GM12878 (cell line): Measurements from ENCODE around the gene GLRX5. TPM values are rescaled to one million over a fixed set of nuclear protein-coding genes. Genes with fewer than 3 reads are reported as not detected.

Experiments used
- ATAC-seq: fragments of 200-7000 bp; cut with Tn5 transposase; 3 replicates; pipeline ENCODE4 v1.9.1; 2020; ENCODE audit warnings: mild to moderate bottlenecking, moderate library complexity
- BruUV-seq: library from RNA; stranded (reverse); fragments of 400-500 nt; replicated peaks from 2 replicates; lab custom pipeline; 2021; lab: Mats Ljungman, UMichigan
- CTCF ChIA-PET: fragments of 300-600 bp; sonication (Branson Sonifier 250); formaldehyde crosslinking; extraction: SDS; loops from one replicate; lab custom pipeline; 2021; ENCODE audit warnings: inconsistent platforms; lab: Yijun Ruan, JAX
- POLR2A ChIA-PET: fragments of 350-600 bp; formaldehyde crosslinking; extraction: SDS; loops from one replicate; lab custom pipeline; 2021; ENCODE audit warnings: inconsistent platforms; lab: Charles Lee
- RAD21 ChIA-PET: fragments of 300-600 bp; sonication (Branson Sonifier 250); formaldehyde crosslinking; loops from one replicate; lab custom pipeline; 2023; ENCODE audit warnings: antibody characterized with exemption; ENCODE audit not compliant: unreplicated experiment; lab: Charles Lee
- SMC1A ChIA-PET: fragments of 300-600 bp; sonication (Branson Sonifier 250); formaldehyde crosslinking; loops from one replicate; lab custom pipeline; 2023; ENCODE audit not compliant: unreplicated experiment, uncharacterized antibody; lab: Charles Lee
- DNase-seq: peaks from one replicate; pipeline ENCODE4 v3.0.0-alpha.2; 2011; ENCODE audit warnings: low read depth, low spot score
- FAIRE-seq: peaks from 3 replicates; lab custom pipeline; 2011; peaks lifted over from hg19 to GRCh38; lab: Jason Lieb, UNC
- H2AFZ ChIP-seq: 2 replicates; pipeline ENCODE4 v1.6.0; 2011; ENCODE audit warnings: low read depth, low read length, control low read depth; ENCODE audit not compliant: control insufficient read depth
- H3K27ac ChIP-seq: 2 replicates; pipeline ENCODE4 v1.5.1; 2011; ENCODE audit warnings: control low read depth; ENCODE audit not compliant: control insufficient read depth, insufficient read depth
- H3K27me3 ChIP-seq, 2 experiments: replicated peaks in 1 of 2; 2 replicates each; pipeline versions ENCODE4 v1.6.0 to v1.6.1; 2011; ENCODE audit warnings: low read length in 1 of 2; ENCODE audit not compliant: control insufficient read depth in 2 of 2, insufficient read depth in 2 of 2
- H3K36me3 ChIP-seq, 2 experiments: 2 replicates each; pipeline ENCODE4 v1.5.1; 2011; ENCODE audit warnings: low read length in 1 of 2; ENCODE audit not compliant: control insufficient read depth in 2 of 2, insufficient read depth in 2 of 2
- H3K4me1 ChIP-seq: 2 replicates; pipeline ENCODE4 v1.6.1; 2011; ENCODE audit warnings: mild to moderate bottlenecking, low read length, moderate library complexity, mixed read lengths; ENCODE audit not compliant: control insufficient read depth, insufficient read depth
- H3K4me2 ChIP-seq: 2 replicates; pipeline ENCODE4 v1.6.0; 2011; ENCODE audit warnings: control low read depth; ENCODE audit not compliant: control insufficient read depth, insufficient read depth
- H3K4me3 ChIP-seq: fragments of 200-600 bp; sonication (generic); 2 replicates; pipeline ENCODE4 v1.5.1; 2016
- H3K79me2 ChIP-seq: 2 replicates; pipeline ENCODE4 v1.6.0; 2011; ENCODE audit warnings: low read length; ENCODE audit not compliant: control insufficient read depth, insufficient read depth
- H3K9ac ChIP-seq: 2 replicates; pipeline ENCODE4 v1.8.0; 2011; ENCODE audit warnings: low read length, control low read depth, mixed read lengths; ENCODE audit not compliant: control insufficient read depth, insufficient read depth
- H3K9me3 ChIP-seq: replicated peaks from 3 replicates; pipeline ENCODE4 v1.5.1; 2011; ENCODE audit warnings: mild to moderate bottlenecking, low read length; ENCODE audit not compliant: control insufficient read depth, insufficient read depth
- H4K20me1 ChIP-seq: 2 replicates; pipeline ENCODE4 v1.6.0; 2011; ENCODE audit not compliant: control insufficient read depth, insufficient read depth
- ASH2L ChIP-seq: fragments of 300-600, 200-600 bp; sonication (generic); IDR thresholded peaks from 2 replicates; pipeline ENCODE4 v1.6.1; 2017; ENCODE audit warnings: low read depth, mild to moderate bottlenecking, borderline replicate concordance
- ATF3 ChIP-seq: IDR thresholded peaks from 2 replicates; pipeline ENCODE4 v1.6.1; 2011; ENCODE audit warnings: low read depth, mild to moderate bottlenecking, low read length, moderate library complexity, borderline replicate concordance; ENCODE audit errors: extremely low read depth
- CBX5 ChIP-seq: sonication (generic); IDR thresholded peaks from 2 replicates; pipeline ENCODE4 v1.6.1; 2016; ENCODE audit warnings: low read depth, moderate library complexity, mild to moderate bottlenecking, inconsistent platforms
- CEBPZ ChIP-seq: fragments of 150-350 bp; IDR thresholded peaks from 2 replicates; pipeline ENCODE4 v1.6.1; 2016; ENCODE audit warnings: low read depth, low read length
- DPF2 ChIP-seq: fragments of 450-650 bp; IDR thresholded peaks from 2 replicates; pipeline ENCODE4 v1.6.1; 2017; ENCODE audit warnings: mild to moderate bottlenecking
- ETV6 ChIP-seq, 2 experiments: fragments of 450-650 bp in 1 of 2; IDR thresholded peaks in 1 of 2; conservative IDR thresholded peaks in 1 of 2; 2 replicates each; pipeline ENCODE4 v1.6.1; 2014; ENCODE audit warnings: antibody characterized with exemption in 1 of 2, borderline replicate concordance in 1 of 2, low read depth in 1 of 2, mild to moderate bottlenecking in 1 of 2, moderate library complexity in 1 of 2
- MAX ChIP-seq: IDR thresholded peaks from 2 replicates; pipeline ENCODE4 v1.6.1; 2012; ENCODE audit warnings: low read depth, low read length, improper control_type of control experiment
- NR2C1 ChIP-seq: fragments of 450-650 bp; IDR thresholded peaks from 2 replicates; pipeline ENCODE4 v1.6.1; 2017; ENCODE audit warnings: antibody characterized with exemption, mild to moderate bottlenecking, moderate library complexity
- SMAD5 ChIP-seq: IDR thresholded peaks from 2 replicates; pipeline ENCODE4 v1.6.1; 2016; ENCODE audit warnings: antibody characterized with exemption, low read depth
- SMARCA5 ChIP-seq: fragments of 450-650 bp; IDR thresholded peaks from 2 replicates; pipeline ENCODE4 v1.6.1; 2017; ENCODE audit warnings: mild to moderate bottlenecking
- SP1 ChIP-seq: IDR thresholded peaks from one replicate; pipeline ENCODE4 v1.6.1; 2011; ENCODE audit warnings: low read depth, low read length
- USF1 ChIP-seq: IDR thresholded peaks from 2 replicates; pipeline ENCODE4 v1.6.1; 2011; ENCODE audit warnings: borderline replicate concordance, low read depth, mild to moderate bottlenecking, moderate library complexity, mixed read lengths, low read length; ENCODE audit not compliant: insufficient read depth; ENCODE audit errors: extremely low read length
- ZBED1 ChIP-seq: IDR thresholded peaks from 2 replicates; pipeline ENCODE4 v1.6.1; 2016; ENCODE audit warnings: borderline replicate concordance
- WGBS: methylation state at CpG from one replicate; pipeline ENCODE4 v1.1.6; 2016; ENCODE audit warnings: low lambda C conversion rate; ENCODE audit not compliant: insufficient replicate concordance, insufficient coverage; ENCODE audit errors: missing lambda C conversion rate; 5-methylcytosine and 5-hydroxymethylcytosine counted together
- in situ Hi-C: fragments of 300-500 bp; cut with MboI; formaldehyde crosslinking; loops from 9 replicates; pipeline ENCODE4 v1.14.3; 2018; ENCODE audit warnings: mixed read lengths
- intact Hi-C: fragments of 100-400 bp; cut with micrococcal nuclease; formaldehyde crosslinking; loops from one replicate; pipeline ENCODE4 v1.14.2; 2022; ENCODE audit not compliant: unreplicated experiment
- polyA plus RNA-seq, 11 experiments: library from polyadenylated mRNA; depleted of rRNA in 4 of 11; unstranded in 6 of 11; stranded (reverse) in 5 of 11; fragments of >200 nt; fragmentation: Nextera tagmentation in 4 of 11; fragmentation: Illumina TruSeq in 1 of 11; extraction: Ambion mirVana in 4 of 11; extraction: Trizol in 1 of 11; gene quantifications; 1 replicate in 1 of 11; 2 replicates in 10 of 11; pipeline versions ENCODE4 v1.2.1 to v1.2.3, GENCODE V29; 2011 to 2016; ENCODE audit warnings: inconsistent platforms in 2 of 11, missing spikeins in 2 of 11, low read depth in 1 of 11
- total RNA-seq, 4 experiments: library from RNA; depleted of rRNA in 3 of 4; stranded (reverse); fragments of >200 nt in 3 of 4; fragmentation: Illumina TruSeq in 1 of 4; extraction: Trizol in 1 of 4; gene quantifications; 2 replicates each; pipeline versions ENCODE4 v1.2.1 to v1.2.3, GENCODE V29; 2013 to 2021

Gene GLRX5
- total and polyA plus RNA-seq, 10 of the 15 experiments (the other 5 are each of a cell fraction or from before 2014, with no cell fraction given) = 12.8 to 139 (median 55.4) TPM

GRCh38 chr14:95553141-95553540 is 18.3 kb downstream of the GLRX5 start:
- 81% methylated on average over 7 of the region's 7 CpGs for WGBS
- FAIRE-seq = no peak
- ATAC-seq = no peak
- no peak for TF ChIP-seq SMARCA5
- TF ChIP-seq SMAD5 = no peak
- no peak for TF ChIP-seq SP1
- no peak for TF ChIP-seq ETV6 (conservative IDR thresholded peaks at IDR 0.05 in 1 of 2, IDR thresholded peaks at IDR 0.05 in 1 of 2; ENCODE audit: borderline replicate concordance in 1 of 2, low read depth in 1 of 2)
- TF ChIP-seq ZBED1 = no peak
- no peak for TF ChIP-seq DPF2
- TF ChIP-seq NR2C1 = no peak
- no peak for TF ChIP-seq CEBPZ
- TF ChIP-seq ASH2L = no peak
- no peak for TF ChIP-seq USF1
- no peak for TF ChIP-seq ATF3
- no peak for TF ChIP-seq MAX
- TF ChIP-seq CBX5 = no peak
- intact Hi-C loops = no loop called here
- Histone ChIP-seq H3K27ac (no peak overlapping the region), H3K79me2 (no peaks in the 10 kb centered on the region), H3K9ac (no peak overlapping the region), H4K20me1 (no peaks in the 10 kb centered on the region), H2AFZ (no peak overlapping the region), H3K36me3 (no peaks in the 10 kb centered on the region), H3K4me3 (no peak overlapping the region), H3K9me3 (no peaks in the 10 kb centered on the region), H3K27me3 (no peaks in the 10 kb centered on the region), H3K4me2 (no peak overlapping the region), H3K4me1 (peaks cover 6% of the 10 kb centered on the region; the same call in 1 of the 2 replicates)
- ChIA-PET POLR2A (no interaction called here), RAD21 (no interaction called here), SMC1A (interaction anchor here (1.8 kb wide), 1 partner anchor 12 kb away, joined by 7 read pairs; no protein-coding TSS in a partner anchor), CTCF (interaction anchor here (0.5 kb wide), 1 partner anchor 112 kb away, joined by 3 read pairs; no protein-coding TSS in a partner anchor)
- BruUV-seq = no TSS peak
- no peak for DNase-seq
- in situ Hi-C loops = no loop called here
